Femur (tissue), 1 donor: ENCODE measurements around the gene SPTBN4.
"Not testable (repeated sequence)": the region's sequence is repeated elsewhere in the genome, so short reads cannot be mapped to it uniquely, and the experiment has no call there.

ENCODE experiments used
- DNase-seq: peaks from one replicate; pipeline ENCODE4 v3.0.0-alpha.2; 2017

Gene SPTBN4

DNA sequence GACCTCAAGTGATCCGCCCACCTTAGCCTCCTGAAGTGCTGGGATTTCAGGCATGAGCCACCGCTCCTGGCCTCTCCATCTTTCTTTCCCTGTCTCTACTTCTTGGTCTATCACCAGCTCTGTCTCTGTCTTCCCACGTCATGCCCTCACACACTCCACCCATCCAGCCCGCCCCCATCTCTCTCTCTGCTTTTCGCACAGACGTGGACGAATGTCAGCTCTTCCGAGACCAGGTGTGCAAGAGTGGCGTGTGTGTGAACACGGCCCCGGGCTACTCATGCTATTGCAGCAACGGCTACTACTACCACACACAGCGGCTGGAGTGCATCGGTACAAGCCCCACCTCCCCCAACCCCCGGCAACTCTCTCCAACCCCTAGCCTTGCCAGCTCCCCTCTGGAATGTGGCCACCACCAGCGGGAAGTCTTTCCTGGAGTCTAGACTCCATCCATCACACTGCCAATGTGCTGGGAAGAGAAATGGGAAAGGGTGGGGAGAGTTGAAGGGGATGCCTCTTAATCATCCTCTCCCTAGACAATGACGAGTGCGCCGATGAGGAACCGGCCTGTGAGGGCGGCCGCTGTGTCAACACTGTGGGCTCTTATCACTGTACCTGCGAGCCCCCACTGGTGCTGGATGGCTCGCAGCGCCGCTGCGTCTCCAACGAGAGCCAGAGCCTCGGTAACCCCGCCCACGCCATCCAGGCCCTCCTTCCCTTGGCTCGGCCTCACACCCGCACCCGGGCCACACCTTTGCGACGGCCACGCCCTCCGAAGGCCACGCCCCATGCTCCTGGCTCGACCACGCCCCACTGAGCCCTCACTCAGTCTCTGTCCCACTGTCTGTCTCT lies 156.8 kb downstream of the SPTBN4 start:
- DNase-seq: no peak

DNA sequence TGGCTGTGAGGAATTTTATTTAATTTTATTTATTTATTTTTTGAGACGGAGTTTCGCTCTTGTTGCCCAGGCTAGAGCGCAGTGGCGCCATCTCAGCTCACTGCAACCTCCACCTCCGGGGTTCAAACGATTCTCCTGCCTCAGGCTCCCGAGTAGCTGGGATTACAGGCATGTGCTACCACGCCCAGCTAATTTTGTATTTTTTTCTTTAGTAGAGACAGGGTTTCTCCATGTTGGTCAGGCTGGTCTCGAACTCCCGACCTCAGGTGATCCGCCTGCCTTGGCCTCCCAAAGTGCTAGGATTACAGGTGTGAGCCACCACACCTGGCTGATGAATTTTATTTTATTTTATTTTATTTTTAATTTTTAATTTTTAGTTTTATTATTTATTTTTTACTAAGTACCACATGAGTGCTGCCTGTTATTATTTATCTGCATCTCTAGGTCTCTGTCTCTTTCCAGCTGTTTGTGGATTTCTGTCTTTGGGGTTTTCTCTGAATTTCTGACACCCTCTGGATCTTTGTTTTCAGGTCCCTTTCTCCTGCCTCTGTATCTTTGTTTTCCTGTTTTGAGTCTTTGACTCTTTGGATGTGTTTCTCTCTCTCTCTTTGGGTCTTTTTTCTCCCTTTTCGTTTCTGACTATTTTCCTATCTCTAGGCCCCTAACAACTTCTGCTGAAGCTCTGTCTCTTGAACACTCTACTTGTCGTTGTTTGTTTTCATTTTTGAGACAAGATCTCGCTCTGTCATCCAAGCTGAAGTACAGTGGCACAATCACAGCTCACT lies 157.8 kb downstream of the SPTBN4 start:
- not testable (repeated sequence) for DNase-seq

DNA sequence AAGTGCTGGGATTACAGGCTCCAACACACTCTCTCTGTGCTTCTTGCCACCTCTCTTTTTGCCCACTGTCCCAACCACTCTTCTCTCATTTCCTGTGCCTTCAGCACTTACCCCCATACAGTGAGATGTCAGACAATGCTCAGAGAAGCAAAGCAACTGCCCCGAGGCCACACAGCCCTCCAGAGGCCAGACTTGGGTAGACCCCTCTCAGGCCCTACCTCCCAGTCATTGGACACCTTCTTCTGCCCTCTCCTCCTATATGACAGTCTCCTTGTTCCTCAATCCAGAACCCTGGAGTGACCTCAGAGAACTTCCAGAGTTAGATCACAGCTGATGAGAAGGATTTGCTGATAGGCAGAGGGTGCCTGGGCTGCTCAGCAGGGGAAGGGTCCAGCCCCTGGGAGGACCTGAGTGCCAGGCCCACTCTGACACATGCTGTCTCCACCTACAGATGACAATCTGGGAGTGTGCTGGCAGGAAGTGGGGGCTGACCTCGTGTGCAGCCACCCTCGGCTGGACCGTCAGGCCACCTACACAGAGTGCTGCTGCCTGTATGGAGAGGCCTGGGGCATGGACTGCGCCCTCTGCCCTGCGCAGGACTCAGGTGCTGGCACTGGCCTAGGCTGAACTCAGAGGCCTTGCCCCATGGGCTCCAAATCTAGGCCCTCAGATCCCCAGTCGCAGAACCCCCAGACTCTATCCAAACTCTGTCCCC lies 158.8 kb downstream of the SPTBN4 start:
- no peak for DNase-seq
